Measurements from ENCODE around the gene EIF5AL1. TPM values are rescaled to one million over a fixed set of nuclear protein-coding genes. Genes with fewer than 3 reads are reported as not detected.
"Not testable (repeated sequence)": the region's sequence is repeated elsewhere in the genome, so short reads cannot be mapped to it uniquely, and the experiment has no call there.

The EIF5AL1 gene
- total RNA-seq, 1 donor from 2014 or later = 0.16 TPM

- DNase-seq = not testable (repeated sequence)
These were observed 2.3 kb upstream of the EIF5AL1 start for GRCh38 chr10:79509934-79510508.

GRCh38 chr10:79516532-79517205 is 4.3 kb downstream of the EIF5AL1 start:
- DNase-seq = not testable (repeated sequence)

GRCh38 chr10:79517567-79517966 is 5.2 kb downstream of the EIF5AL1 start:
- not testable (repeated sequence) for DNase-seq

- DNase-seq = not testable (repeated sequence)
These were observed 9.4 kb downstream of the EIF5AL1 start for GRCh38 chr10:79521751-79522150.

DNA sequence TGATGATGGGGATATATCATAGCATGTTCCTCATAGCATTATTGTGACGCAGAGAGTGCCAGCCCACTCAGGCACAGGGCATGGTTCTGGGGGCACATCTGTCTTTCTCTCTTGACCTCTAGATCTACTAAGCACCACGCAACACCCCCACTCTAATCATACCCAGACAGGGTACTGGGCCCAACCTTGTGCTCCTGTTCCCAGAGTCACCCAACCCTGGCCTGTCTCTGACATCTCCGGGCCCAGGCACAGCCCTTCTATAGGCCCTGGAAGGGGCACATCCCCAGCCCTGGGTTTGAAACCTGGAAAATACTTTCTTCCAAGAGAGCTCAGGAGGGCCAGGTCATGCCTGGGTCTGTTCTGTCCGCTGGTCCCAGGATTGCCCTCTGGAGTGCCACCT is 10.1 kb downstream of the EIF5AL1 start:
- DNase-seq = not testable (repeated sequence)

- DNase-seq = not testable (repeated sequence)
These were observed 11.0 kb downstream of the EIF5AL1 start for GRCh38 chr10:79523157-79523853.

GRCh38 chr10:79525049-79525710 is 12.8 kb downstream of the EIF5AL1 start:
- not testable (repeated sequence) for DNase-seq

DNA sequence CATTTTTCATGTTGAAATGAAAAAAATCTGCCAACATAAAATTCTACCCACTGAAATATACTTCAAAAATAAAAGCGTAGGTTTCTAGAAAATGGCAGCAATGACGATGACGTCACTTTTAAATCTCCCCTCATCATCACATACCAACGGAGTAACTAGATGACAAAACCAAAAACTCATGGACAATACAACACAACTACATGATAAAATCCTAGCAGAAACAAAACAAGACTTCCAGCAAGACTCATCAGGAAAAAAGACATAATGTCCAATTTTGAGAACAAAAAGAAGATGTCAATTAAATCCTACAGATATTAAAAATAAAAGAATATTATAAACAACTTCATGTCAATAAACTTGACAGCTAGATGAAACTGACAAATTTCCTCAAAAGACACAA is 15.9 kb downstream of the EIF5AL1 start:
- not testable (repeated sequence) for DNase-seq

DNA sequence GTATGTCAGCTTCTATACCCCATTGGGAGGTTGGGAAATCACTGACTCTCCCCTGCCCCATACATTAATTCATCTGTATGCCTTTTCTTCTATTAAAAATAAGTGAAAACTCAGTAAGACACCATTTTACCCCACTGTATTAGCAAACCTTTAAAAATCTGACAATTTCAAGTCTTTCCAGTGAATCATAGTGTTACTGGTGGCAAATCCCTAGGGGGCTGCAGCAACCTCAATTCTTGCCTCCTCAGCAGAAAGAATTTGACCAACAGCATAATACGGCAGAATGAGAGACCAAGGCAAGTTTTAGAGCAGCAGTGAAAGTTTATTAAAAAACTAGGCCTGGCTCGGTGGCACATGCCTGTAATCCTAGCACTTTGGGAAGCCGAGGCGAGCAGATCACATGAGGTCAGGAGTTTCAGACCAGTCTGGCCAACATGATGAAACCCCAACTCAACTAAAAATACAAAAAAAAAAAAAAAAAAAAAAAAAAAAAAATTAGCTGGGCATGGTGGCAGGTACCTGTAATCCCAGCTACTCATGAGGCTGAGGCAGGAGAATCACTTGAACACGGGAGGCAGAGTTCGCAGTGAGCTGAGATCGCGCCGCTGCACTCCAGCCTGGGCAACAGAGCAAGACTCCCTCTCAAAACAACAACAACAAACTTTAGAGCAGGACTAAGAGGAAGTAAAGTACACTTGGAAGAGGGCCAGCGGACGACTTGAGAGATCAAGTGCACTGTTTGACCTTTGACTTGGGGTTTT is 21.0 kb downstream of the EIF5AL1 start:
- not testable (repeated sequence) for DNase-seq

DNA sequence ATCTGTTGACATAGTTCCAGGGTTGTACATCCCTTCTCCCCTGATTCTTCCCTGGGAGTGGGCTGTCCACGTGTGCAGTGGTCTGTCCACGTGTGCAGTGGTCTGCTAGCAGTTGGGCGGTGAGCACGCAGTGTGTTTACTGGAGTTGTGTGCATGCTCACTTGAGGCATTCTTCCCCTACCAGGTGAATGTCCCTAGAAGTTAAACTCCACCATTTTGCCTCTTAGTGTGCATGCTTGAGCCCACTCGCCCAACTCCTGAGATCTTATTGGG is 21.5 kb downstream of the EIF5AL1 start:
- not testable (repeated sequence) for DNase-seq

- DNase-seq = not testable (repeated sequence)
These were observed 26.0 kb downstream of the EIF5AL1 start for GRCh38 chr10:79538311-79538710.

- DNase-seq = not testable (repeated sequence)
These were observed 28.6 kb downstream of the EIF5AL1 start for GRCh38 chr10:79540930-79541329.

- no peak for DNase-seq
These were observed 30.3 kb downstream of the EIF5AL1 start for GRCh38 chr10:79542626-79543025.

- DNase-seq = not testable (repeated sequence)
These were observed 32.1 kb downstream of the EIF5AL1 start for GRCh38 chr10:79544408-79544807.

DNA sequence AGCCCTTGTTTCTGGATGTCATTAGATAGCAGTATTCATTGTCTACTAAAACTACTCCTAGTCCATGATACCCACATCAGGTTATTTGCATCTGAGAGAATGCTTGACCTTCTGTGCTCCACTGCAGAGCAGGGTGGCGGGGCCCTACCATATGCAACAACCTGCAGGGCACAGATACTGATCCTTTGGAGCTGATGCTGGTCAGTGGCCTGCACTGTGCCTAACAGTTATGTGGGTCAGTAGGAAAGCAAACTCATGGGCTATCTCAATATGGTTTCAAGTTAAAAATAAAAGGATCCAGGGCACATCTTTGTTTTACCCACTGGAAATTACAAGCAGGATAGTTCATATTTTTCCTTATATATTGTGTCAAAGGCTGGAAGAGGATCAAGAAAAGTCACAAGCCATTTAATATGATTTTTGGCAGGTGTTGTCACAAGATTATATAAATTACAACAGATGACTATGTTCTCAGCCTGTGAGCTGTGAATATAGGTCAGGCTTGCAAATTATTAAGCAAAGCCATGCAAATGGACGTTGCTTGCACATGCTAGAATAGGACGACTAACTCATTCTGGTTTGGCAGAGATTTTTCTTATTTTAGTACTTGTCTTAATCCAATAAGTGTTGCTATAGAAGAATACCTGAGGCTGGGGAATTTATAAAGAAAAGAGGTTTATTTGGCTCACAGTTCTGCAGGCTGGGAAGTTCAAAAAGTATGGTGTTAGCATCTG is 32.8 kb downstream of the EIF5AL1 start:
- not testable (repeated sequence) for DNase-seq

GRCh38 chr10:79547128-79547527 is 34.8 kb downstream of the EIF5AL1 start:
- not testable (repeated sequence) for DNase-seq

GRCh38 chr10:79547973-79548372 is 35.6 kb downstream of the EIF5AL1 start:
- no peak for DNase-seq

DNA sequence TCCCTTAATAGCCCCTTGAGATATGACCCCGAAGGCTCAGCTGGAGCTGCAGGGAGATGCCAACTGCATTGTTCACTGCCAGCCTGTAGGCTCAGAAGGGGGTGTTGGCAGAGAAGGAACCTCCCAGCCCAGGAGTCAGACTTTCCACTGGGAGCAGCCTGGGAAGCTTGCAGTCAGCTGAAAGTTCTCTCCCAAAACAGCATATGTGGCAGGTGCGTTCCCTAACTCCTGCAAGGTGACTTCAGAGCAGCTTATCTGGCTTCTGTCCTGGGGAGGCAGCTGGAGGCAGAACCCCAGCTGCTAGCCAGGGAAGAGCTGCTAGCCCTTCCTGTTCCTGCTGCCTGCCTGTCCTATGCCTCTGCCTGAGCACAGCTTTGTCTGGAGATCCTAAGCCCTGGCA is 39.8 kb downstream of the EIF5AL1 start:
- DNase-seq = no peak

- no peak for DNase-seq
These were observed 43.3 kb downstream of the EIF5AL1 start for GRCh38 chr10:79555354-79556309.

GRCh38 chr10:79556961-79557360 is 44.6 kb downstream of the EIF5AL1 start:
- DNase-seq = not testable (repeated sequence)

Measured in occipital lobe (tissue), 2 donors.